Prostate gland (tissue), 2 donors: Measurements from ENCODE around the gene SRPK3.

ENCODE experiments used
- CTCF ChIP-seq, 4 experiments: fragments of 200-600 bp in 2 of 4; fragments of 450-650 bp in 2 of 4; sonication (generic) in 2 of 4; IDR thresholded peaks; 1 replicate in 3 of 4; 2 replicates in 1 of 4; pipeline ENCODE4 v1.5.1; 2016 to 2019; ENCODE audit warnings: antibody characterized with exemption in 4 of 4, mild to moderate bottlenecking in 2 of 4, moderate library complexity in 2 of 4
- POLR2A ChIP-seq: fragments of 450-650 bp; IDR thresholded peaks from one replicate; pipeline ENCODE4 v1.6.1; 2016; ENCODE audit warnings: antibody characterized with exemption, mild to moderate bottlenecking
- POLR2AphosphoS5 ChIP-seq: sonication (generic); formaldehyde crosslinking; IDR thresholded peaks from one replicate; pipeline ENCODE4 v1.6.1; 2017; ENCODE audit warnings: antibody characterized with exemption

GRCh38 chrX:153803211-153804099 is 22.6 kb downstream of the SRPK3 start:
- TF ChIP-seq CTCF (IDR thresholded peaks at IDR 0.05) (no peak), POLR2A (no peak), POLR2AphosphoS5 (no peak)
